HepG2 (cell line): ENCODE measurements around the gene NHERF2.

Experiments
- ATAD3A ChIP-seq: sonication (generic); formaldehyde crosslinking; IDR thresholded peaks from 2 replicates; pipeline ENCODE4 v1.4.0; 2020; ENCODE audit warnings: missing genetic modification reagents
- BHLHE40 ChIP-seq: IDR thresholded peaks from 2 replicates; pipeline ENCODE4 v1.6.1; 2011; ENCODE audit warnings: low read length, improper control_type of control experiment
- EZH2 ChIP-seq: conservative IDR thresholded peaks from 2 replicates; pipeline ENCODE4 v1.6.1; 2012; ENCODE audit warnings: mild to moderate bottlenecking, low read depth, low read length, moderate library complexity
- HNRNPLL ChIP-seq: fragments of 200-400 bp; formaldehyde crosslinking; IDR thresholded peaks from 2 replicates; pipeline ENCODE4 v1.6.1; 2017; ENCODE audit warnings: mild to moderate bottlenecking, low read depth, low read length; ENCODE audit not compliant: poor library complexity, severe bottlenecking
- NFE2 ChIP-seq: sonication (generic); formaldehyde crosslinking; IDR thresholded peaks from 2 replicates; pipeline ENCODE4 v1.4.0; 2020; ENCODE audit warnings: missing genetic modification reagents
- POLR2A ChIP-seq, 2 experiments: IDR thresholded peaks; 2 replicates each; pipeline ENCODE4 v1.6.1; 2011; ENCODE audit warnings: low read depth in 2 of 2, low read length in 2 of 2, mild to moderate bottlenecking in 1 of 2, moderate library complexity in 1 of 2; ENCODE audit not compliant: insufficient read depth in 1 of 2
- TCF7 ChIP-seq: sonication (generic); IDR thresholded peaks from 2 replicates; pipeline ENCODE4 v1.6.1; 2016; ENCODE audit warnings: antibody characterized with exemption, low read depth
- TF ChIP-seq, protein P1 (sequence below): sonication (generic); formaldehyde crosslinking; IDR thresholded peaks from 2 replicates; pipeline ENCODE4 v1.4.0; 2020; ENCODE audit warnings: missing genetic modification reagents
- TF ChIP-seq, protein P2 (sequence below): sonication (generic); formaldehyde crosslinking; IDR thresholded peaks from 2 replicates; pipeline ENCODE4 v1.5.0; 2020; ENCODE audit warnings: mild to moderate bottlenecking, missing genetic modification reagents, moderate library complexity
- TF ChIP-seq, protein P3 (sequence below), 2 experiments: sonication (generic) in 1 of 2; formaldehyde crosslinking in 1 of 2; IDR thresholded peaks; 2 replicates each; pipeline versions ENCODE4 v1.5.1 to v1.6.1; 2011 to 2020; ENCODE audit warnings: borderline replicate concordance in 1 of 2, low read depth in 1 of 2, low read length in 1 of 2, mild to moderate bottlenecking in 1 of 2, missing genetic modification reagents in 1 of 2, moderate library complexity in 1 of 2

DNA sequence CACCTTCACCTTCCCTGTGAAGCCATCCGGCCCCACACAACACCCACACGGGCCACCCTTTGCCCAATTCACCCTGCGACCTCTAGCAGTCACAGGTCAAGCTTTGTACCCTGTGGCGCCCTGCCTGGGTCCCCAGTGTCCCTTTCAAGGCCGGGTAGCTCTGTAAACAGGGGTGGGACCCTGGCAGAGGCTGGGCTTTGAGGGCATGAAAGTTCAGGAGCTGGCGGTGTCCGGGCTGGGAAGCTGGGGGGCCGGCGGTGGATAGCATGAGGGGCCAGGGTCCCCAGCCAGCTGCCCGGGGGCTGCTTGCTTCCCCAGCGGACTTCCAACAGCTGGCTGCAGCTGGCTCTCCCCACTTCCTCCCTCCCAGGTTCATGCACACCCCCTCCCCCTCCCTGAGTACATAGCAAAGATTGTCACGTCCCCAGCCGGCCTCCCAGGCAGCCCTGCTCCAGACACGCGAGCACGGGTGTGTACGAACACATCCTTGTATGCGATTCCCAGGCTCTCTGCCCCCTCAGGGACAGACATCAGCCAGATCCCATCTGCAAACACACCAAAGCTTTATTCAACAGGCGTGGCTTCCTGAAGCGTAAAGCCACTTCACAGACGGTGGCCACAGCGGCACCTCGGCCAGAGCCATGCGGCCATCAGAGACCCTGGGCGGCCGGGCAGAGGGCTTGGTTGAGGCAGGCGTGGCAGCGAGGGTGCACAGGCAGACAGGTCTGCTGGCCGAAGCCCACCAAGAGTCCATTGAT lies 12.8 kb downstream of the NHERF2 start:
- TF ChIP-seq POLR2A (IDR thresholded peaks at IDR 0.05; ENCODE audit: insufficient read depth in 1 of 2, low read depth in 2 of 2, low read length in 2 of 2) (peak in 1 of 2 experiments; percentile 52; a peak in 3 of 4 replicates), ATAD3A (CRISPR knock-in tag) (no peak), EZH2 (no peak), BHLHE40 (peak; percentile 64; the same call in 1 of the 2 replicates), HNRNPLL (peak; percentile 26), NFE2 (no peak), TCF7 (peak; percentile 54; the same call in 1 of the 2 replicates)
- TF ChIP-seq, protein P1, sequence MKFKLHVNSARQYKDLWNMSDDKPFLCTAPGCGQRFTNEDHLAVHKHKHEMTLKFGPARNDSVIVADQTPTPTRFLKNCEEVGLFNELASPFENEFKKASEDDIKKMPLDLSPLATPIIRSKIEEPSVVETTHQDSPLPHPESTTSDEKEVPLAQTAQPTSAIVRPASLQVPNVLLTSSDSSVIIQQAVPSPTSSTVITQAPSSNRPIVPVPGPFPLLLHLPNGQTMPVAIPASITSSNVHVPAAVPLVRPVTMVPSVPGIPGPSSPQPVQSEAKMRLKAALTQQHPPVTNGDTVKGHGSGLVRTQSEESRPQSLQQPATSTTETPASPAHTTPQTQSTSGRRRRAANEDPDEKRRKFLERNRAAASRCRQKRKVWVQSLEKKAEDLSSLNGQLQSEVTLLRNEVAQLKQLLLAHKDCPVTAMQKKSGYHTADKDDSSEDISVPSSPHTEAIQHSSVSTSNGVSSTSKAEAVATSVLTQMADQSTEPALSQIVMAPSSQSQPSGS, result no peak
- TF ChIP-seq, protein P2, sequence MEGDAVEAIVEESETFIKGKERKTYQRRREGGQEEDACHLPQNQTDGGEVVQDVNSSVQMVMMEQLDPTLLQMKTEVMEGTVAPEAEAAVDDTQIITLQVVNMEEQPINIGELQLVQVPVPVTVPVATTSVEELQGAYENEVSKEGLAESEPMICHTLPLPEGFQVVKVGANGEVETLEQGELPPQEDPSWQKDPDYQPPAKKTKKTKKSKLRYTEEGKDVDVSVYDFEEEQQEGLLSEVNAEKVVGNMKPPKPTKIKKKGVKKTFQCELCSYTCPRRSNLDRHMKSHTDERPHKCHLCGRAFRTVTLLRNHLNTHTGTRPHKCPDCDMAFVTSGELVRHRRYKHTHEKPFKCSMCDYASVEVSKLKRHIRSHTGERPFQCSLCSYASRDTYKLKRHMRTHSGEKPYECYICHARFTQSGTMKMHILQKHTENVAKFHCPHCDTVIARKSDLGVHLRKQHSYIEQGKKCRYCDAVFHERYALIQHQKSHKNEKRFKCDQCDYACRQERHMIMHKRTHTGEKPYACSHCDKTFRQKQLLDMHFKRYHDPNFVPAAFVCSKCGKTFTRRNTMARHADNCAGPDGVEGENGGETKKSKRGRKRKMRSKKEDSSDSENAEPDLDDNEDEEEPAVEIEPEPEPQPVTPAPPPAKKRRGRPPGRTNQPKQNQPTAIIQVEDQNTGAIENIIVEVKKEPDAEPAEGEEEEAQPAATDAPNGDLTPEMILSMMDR (CRISPR knock-in tag), result no peak; the same call in 1 of the 2 replicates
- TF ChIP-seq, protein P3, sequence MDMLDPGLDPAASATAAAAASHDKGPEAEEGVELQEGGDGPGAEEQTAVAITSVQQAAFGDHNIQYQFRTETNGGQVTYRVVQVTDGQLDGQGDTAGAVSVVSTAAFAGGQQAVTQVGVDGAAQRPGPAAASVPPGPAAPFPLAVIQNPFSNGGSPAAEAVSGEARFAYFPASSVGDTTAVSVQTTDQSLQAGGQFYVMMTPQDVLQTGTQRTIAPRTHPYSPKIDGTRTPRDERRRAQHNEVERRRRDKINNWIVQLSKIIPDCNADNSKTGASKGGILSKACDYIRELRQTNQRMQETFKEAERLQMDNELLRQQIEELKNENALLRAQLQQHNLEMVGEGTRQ (IDR thresholded peaks at IDR 0.05; ENCODE audit: low read depth, low read length), result no peak
- TF ChIP-seq, protein P3 (CRISPR knock-in tag; IDR thresholded peaks at IDR 0.05; ENCODE audit: borderline replicate concordance), result no peak
